ENCODE measurements around the gene CD101.

The CD101 gene

DNA sequence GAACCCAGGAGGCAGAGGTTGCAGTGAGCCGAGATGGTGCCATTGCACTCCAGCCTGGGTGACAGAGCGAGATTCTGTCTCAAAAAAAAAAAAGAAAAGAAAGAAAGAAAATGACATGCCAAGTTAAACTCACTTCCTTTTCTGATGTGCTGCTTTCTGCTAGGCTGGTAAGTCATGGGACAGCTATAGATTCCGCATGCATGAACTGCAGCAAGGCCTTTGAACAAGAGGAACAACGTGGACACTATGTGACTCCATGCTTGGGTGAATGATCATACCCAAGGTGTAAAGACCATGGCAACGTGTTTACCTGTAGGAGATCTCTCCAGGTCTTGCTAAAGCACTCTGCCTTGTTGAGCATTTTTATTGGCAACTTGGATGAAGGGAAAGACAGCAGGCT lies 48.3 kb downstream of the CD101 start:
- peak; percentile 52 for ATAC-seq
- no peaks in the 10 kb centered on the region for H3K9me3 Mint-ChIP-seq
- H3K4me1 Mint-ChIP-seq, result peaks cover 41% of the 10 kb centered on the region
- H3K27ac Mint-ChIP-seq, result peak overlapping the region; percentile 75
- no peaks in the 10 kb centered on the region for H3K36me3 Mint-ChIP-seq
- H3K27me3 Mint-ChIP-seq, result no peaks in the 10 kb centered on the region
- no peak overlapping the region for H3K4me3 Mint-ChIP-seq

DNA sequence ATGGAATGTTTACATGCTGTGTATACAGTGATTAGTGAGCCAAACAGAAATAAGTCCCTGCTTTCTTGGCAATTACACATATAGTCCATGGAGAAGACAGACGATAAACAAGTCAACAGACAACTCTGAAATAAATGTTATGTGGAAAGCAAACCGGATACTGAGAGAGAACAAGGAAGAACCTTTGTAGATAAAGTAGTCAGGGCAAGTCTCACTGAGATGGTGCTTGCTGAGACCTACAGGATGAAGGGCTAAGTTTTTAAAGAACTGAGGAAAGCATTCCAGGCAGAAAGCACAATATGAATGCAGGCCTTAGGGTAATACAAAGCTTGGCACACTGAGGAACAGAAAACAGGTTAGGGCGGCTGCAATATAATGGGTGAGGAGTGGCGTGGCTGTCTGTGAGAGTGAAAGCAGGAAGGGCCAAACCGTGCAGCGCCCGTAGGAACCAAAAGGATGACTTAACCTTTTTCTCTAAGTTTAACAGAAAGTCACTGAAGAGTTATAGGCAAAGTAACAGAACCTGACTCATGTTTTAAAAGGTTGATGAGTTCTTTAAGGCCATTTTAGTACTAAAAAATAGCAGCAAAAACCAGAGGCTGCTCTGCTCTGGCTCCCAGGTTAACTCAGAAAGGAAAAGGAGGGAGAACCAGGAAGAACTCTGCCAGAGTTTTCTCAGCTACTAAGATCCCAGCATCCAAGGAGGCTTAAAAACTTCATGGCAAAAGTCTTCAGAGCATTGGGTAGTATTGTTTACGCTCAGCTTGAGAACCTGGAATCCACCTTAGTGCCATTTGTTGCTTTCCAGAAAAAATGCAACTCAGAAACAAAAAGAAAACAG lies 49.9 kb downstream of the CD101 start:
- peak overlapping the region; percentile 75 for H3K27ac Mint-ChIP-seq
- H3K4me1 Mint-ChIP-seq, result peaks cover 41% of the 10 kb centered on the region
- ATAC-seq, result peak; percentile 78
- H3K9me3 Mint-ChIP-seq, result no peaks in the 10 kb centered on the region
- no peaks in the 10 kb centered on the region for H3K27me3 Mint-ChIP-seq
- H3K36me3 Mint-ChIP-seq, result no peaks in the 10 kb centered on the region
- peak overlapping the region; percentile 74 for H3K4me3 Mint-ChIP-seq

DNA sequence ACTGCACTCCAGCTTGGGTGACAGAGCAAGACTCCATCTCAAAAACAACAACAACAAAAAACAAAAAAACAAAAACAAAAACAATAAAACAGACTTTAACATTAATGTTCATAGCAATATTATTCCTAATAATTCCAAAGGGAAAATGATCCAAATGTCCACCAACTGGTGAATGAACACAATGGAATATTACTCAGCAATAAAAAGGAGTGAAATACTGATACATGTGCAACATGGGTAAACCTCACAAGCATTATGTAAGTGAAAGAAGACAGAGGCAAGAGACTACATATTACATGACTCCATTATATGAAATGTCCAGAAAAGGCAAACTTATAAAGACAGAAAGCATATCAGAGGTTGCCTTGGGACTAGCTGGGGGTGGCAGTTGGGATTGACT lies 52.5 kb downstream of the CD101 start:
- H3K4me3 Mint-ChIP-seq, result no peak overlapping the region
- H3K4me1 Mint-ChIP-seq, result peaks cover 38% of the 10 kb centered on the region
- H3K9me3 Mint-ChIP-seq, result no peaks in the 10 kb centered on the region
- H3K36me3 Mint-ChIP-seq, result no peaks in the 10 kb centered on the region
- no peaks in the 10 kb centered on the region for H3K27me3 Mint-ChIP-seq
- no peak overlapping the region for H3K27ac Mint-ChIP-seq
- no peak for ATAC-seq

DNA sequence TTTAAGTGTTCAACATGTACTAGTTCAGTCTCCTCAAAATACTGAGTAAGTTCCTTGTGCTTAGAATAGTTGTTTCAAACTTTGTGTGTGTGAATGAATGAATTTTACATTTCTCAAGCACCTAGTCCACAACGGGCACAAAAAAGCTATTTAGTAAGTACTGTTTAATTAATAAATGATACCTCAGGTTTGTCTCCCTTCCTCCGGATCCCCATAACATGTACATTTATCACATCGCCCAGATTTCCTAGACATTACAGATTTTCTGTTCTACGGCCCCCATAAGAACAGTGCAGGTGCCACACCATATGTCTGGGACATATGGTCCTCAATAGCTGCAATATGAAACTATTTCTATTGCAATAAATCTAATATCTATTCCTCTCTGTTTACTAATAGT lies 57.2 kb downstream of the CD101 start:
- ATAC-seq, result no peak
- Mint-ChIP-seq H3K27ac (no peak overlapping the region), H3K27me3 (no peaks in the 10 kb centered on the region), H3K4me3 (no peak overlapping the region), H3K9me3 (no peaks in the 10 kb centered on the region), H3K4me1 (peaks cover 32% of the 10 kb centered on the region), H3K36me3 (peaks cover 8% of the 10 kb centered on the region)

DNA sequence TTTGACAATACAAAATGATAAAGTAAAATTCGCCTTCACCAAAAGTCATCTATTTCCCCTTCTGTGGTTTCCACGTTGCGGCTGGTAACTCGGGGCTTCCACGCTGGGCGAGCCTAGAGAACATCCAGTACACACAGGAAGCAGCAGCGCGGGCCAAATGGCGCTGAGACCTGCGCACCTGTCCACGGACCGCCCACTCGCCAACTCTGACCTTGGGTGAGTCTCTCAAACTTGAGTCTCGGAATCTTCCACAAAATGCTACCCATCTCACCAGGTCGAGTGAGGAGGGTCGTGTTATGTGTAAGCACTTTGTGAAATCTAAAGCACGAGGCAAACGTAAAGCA lies 57.7 kb downstream of the CD101 start:
- H3K9me3 Mint-ChIP-seq, result no peaks in the 10 kb centered on the region
- no peak overlapping the region for H3K27ac Mint-ChIP-seq
- peak; percentile 65 for ATAC-seq
- no peak overlapping the region for H3K4me3 Mint-ChIP-seq
- H3K27me3 Mint-ChIP-seq, result no peaks in the 10 kb centered on the region
- peaks cover 11% of the 10 kb centered on the region for H3K36me3 Mint-ChIP-seq
- peaks cover 32% of the 10 kb centered on the region for H3K4me1 Mint-ChIP-seq

DNA sequence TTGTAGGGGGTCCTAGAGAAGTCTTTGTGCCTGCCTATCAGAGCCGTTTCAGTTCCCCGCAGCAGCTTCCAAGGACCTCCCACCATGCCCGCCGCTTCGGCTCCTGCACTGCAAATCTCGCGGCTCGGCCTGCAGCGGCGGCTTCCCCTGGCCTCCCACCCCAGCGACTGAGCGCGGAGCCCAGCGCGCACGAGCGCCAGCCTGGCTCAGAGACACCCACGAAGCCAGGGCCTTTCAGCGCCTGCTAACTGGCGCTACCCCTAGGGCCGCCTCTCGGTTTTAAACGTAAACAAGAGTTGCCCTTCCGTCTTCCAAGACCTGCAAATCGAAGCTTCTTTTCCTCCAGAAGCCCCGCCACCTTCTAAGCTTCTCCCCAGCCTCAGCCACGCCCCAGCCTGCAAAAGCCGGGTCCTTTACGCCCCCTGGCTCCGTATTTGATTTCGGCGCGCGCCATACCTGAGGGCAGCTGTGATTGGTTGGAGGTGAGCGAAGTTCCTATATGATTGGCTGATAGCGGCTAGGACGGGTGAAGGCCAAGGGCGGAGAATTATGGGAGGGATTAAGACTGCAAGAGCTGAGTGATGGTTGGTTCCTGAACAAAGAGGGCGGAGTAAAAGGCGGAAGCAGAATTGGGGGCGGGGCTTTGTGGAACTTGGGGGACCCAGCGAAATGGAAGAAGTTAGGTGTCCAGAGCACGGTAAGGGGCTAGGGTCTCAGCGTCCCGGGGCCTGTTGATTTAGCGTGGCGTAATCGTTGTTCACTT lies 58.3 kb downstream of the CD101 start, which contains the start of gene TTF2:
TTF2 (plus strand) TSS at position 649 of the 763 bp plus-strand sequence; CDS start at position 670, 21 bp downstream.
- H3K27me3 Mint-ChIP-seq, result no peaks in the 10 kb centered on the region
- peak; percentile 99 for ATAC-seq
- H3K4me1 Mint-ChIP-seq, result peaks cover 32% of the 10 kb centered on the region

DNA sequence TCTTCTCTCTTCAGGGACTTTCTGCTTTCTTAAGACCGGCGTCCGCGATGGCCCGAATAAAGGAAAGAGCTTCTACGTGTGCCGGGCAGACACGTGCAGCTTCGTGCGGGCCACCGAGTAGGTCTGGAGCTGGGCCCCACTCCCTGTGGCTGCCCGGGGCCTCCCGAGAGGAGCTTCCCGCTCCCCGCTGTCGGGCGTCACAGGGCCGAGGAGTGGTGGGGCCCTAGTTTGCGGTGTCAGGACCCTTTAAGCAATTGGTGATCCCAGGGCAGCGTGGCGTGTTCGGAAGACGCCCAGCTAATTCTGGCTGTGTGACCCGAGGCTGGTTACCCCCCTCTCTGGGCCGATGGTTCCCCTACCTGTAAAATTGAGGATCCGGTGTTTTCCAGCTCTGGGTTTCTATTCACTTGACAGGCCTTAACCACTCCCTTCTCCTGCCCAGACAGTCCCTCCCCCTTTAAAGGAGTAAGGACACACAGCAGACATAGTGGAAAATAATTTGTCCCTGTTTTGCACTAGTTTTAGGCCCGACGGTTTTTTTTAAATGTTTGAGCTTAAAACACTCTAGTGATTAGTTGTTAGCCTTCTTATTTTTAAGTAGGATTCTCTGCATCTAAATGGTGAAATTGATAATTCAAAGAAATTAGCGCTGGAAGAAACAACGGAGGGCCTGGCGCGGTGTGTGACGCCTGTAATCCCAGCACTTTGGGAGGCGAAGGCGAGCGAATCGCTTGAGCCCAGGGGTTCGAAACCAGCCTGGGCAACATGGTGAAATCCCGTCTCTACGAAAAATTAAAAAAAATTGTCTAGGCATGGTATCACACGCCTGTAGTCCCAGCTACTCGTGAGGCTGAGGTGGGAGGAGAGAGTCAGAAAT lies 59.1 kb downstream of the CD101 start:
- H3K27me3 Mint-ChIP-seq, result no peaks in the 10 kb centered on the region
- no peaks in the 10 kb centered on the region for H3K9me3 Mint-ChIP-seq
- peak; percentile 9 for ATAC-seq
- H3K27ac Mint-ChIP-seq, result no peak overlapping the region
- peaks cover 14% of the 10 kb centered on the region for H3K36me3 Mint-ChIP-seq
- H3K4me3 Mint-ChIP-seq, result no peak overlapping the region
- H3K4me1 Mint-ChIP-seq, result peaks cover 32% of the 10 kb centered on the region

More for the DNA sequence above, 58.3 kb downstream of the CD101 start, which contains the start of gene TTF2:
- peaks cover 11% of the 10 kb centered on the region for H3K36me3 Mint-ChIP-seq
- no peaks in the 10 kb centered on the region for H3K9me3 Mint-ChIP-seq
- no peak within 1 kb of the TSS for H3K27ac Mint-ChIP-seq
- H3K4me3 Mint-ChIP-seq, result no peak within 1 kb of the TSS

DNA sequence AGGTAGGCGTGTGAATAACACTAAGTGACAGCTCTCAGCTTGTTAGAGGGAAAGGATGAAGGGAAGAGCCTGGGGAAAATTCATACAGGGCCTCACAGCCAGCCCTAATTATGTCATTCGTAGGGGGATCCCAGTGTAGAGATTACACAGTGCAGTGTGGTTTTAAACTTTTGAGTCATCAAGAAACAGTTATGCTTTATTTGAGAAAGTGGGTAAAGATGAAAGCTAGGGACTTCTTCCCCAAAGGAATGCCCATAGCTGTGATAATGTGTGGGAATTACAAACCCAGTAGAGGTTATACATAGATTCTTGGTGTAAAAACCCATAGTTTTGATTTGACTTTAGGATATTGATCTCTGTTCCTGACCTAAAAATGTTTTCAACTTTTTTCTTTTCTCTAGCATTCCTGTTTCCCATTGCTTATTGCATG lies 60.4 kb downstream of the CD101 start:
- peaks cover 23% of the 10 kb centered on the region for H3K36me3 Mint-ChIP-seq
- no peak overlapping the region for H3K4me3 Mint-ChIP-seq
- peaks cover 32% of the 10 kb centered on the region for H3K4me1 Mint-ChIP-seq
- no peak for ATAC-seq
- H3K9me3 Mint-ChIP-seq, result no peaks in the 10 kb centered on the region
- H3K27me3 Mint-ChIP-seq, result no peaks in the 10 kb centered on the region
- no peak overlapping the region for H3K27ac Mint-ChIP-seq

DNA sequence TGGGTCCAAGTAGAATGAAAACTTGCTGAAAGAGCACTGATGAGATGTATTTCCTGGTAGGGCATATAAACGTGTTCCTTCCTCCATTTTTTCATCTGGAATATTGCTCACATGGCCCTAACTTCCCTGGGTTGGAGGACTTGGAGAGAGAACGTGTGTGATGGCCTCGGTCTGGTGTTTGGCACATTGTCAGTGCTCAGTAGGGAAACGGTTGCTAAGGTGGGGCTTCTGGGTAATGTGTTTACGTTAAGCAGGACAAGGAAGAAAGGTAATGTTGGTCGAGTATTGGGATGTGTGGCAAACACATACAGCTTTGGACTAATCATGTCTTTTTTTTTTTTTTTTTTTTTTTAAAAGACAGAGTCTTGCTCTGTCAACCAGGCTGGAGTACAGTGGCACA lies 64.8 kb downstream of the CD101 start:
- Mint-ChIP-seq H3K27ac (no peak overlapping the region), H3K4me3 (no peak overlapping the region), H3K36me3 (peaks cover 23% of the 10 kb centered on the region), H3K27me3 (no peaks in the 10 kb centered on the region), H3K9me3 (no peaks in the 10 kb centered on the region), H3K4me1 (peaks cover 15% of the 10 kb centered on the region)
- ATAC-seq, result no peak

DNA sequence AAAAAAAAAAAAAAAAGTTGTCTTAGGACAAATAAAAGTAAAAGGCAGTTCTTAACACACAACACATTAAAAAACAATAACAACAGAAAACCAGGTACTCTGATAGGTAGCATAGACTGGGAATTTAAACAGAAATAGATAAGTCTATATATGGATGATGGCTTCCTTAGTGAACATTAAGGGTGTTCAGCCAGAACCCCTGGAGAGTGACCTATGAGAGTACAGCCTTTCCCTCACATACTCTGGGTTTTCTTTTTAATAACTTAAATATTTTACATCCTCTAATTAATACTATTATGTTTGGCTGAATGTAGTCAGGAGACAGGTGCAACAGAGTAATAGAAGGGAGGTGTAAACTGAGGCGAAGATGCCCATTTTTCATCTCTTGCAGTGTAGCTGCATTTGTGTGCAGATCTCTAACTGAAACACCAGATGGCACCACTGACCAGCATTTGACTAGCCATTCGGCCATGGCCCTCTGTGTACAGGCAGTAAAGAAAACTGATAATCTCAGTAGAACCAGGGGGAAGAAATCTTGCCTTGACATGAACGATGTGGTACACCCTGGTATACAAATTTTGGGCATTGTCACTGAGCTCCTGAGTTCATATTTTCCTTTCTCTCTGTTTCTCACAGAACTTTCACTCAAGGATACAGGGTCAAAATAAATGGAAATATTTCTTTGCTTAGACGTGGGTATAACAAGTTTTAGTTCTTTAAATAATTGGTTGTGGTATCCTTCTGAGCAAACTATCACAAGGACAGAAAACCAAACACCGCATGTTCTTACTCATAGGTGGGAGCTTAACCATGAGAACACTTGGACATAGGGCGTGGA lies 66.2 kb downstream of the CD101 start:
- Mint-ChIP-seq H3K9me3 (no peaks in the 10 kb centered on the region), H3K27ac (no peak overlapping the region), H3K4me3 (no peak overlapping the region), H3K36me3 (peaks cover 25% of the 10 kb centered on the region), H3K4me1 (peaks cover 1% of the 10 kb centered on the region), H3K27me3 (no peaks in the 10 kb centered on the region)
- peak; percentile 61 for ATAC-seq

DNA sequence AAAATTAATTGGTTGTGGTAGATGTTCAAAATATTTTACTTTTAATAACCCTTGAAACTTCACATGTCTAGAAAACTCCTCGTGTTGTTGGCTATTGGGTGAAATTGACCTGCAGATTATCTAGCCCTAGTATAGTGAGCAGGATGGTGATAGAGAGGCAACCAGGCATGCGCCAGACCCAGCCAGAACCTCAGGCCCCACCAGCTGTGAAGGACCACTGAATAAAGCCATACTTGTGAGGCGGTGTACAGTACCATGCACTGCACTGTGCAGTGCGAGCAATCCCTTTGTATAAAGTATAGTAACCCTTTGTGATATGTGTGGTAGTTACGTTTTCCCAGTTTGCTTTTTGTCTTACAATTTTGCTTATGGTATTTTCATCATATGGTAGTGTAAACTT lies 67.0 kb downstream of the CD101 start:
- H3K27ac Mint-ChIP-seq, result no peak overlapping the region
- peaks cover 23% of the 10 kb centered on the region for H3K36me3 Mint-ChIP-seq
- H3K4me1 Mint-ChIP-seq, result no peaks in the 10 kb centered on the region
- H3K27me3 Mint-ChIP-seq, result no peaks in the 10 kb centered on the region
- H3K4me3 Mint-ChIP-seq, result no peak overlapping the region
- H3K9me3 Mint-ChIP-seq, result no peaks in the 10 kb centered on the region
- no peak for ATAC-seq

DNA sequence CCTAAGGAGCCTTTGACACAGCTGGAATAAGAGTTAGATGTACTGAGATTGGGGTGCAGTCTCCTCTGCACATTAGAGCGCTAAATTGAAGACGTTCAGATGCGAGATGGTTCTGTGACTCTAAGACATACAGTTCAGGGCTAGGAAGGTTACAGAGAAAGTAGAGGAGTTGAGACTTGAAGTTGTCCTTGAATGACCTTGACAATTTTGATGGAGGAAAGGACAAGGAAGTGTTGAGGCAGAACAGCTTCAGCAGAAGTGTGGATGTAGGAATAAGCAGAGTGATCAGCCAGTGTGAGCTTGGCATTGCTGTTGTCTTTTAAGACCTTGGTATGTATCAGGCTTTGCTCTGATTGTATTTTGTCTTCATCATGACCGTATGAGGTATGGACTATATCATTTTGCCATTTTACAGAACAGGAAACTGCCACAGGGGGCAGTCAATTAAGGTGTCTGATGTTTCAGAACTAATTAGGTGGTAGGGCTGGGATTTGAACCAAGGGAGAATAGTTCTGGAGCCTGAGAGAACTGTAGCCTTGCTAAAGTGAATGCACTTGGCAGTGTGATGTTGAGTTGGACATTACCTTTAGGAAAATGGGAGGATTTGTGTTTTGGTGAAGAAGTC lies 67.8 kb downstream of the CD101 start:
- Mint-ChIP-seq H3K4me3 (no peak overlapping the region), H3K36me3 (peaks cover 22% of the 10 kb centered on the region), H3K4me1 (no peaks in the 10 kb centered on the region), H3K9me3 (no peaks in the 10 kb centered on the region), H3K27me3 (no peaks in the 10 kb centered on the region), H3K27ac (no peak overlapping the region)
- no peak for ATAC-seq

DNA sequence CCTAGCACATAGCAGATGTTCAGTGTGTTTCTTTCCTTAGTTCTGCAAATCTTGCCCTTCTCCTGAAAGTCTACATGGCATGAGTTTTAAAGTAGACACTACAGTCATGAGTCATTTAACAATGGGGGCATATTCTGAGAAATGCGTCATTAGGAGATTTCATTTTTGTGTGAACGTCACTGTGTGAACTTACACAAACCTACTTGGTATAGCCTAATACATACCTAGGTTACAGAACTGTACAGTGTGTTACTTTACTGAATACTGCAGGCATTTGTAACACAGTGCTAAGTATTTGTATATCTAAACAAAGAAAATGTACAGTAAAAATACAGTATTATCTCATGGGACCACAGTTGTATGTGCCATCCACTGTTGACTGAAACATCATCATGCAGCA lies 68.6 kb downstream of the CD101 start:
- peaks cover 30% of the 10 kb centered on the region for H3K36me3 Mint-ChIP-seq
- H3K9me3 Mint-ChIP-seq, result no peaks in the 10 kb centered on the region
- peak; percentile 48 for ATAC-seq
- H3K4me3 Mint-ChIP-seq, result no peak overlapping the region
- no peak overlapping the region for H3K27ac Mint-ChIP-seq
- H3K27me3 Mint-ChIP-seq, result no peaks in the 10 kb centered on the region
- no peaks in the 10 kb centered on the region for H3K4me1 Mint-ChIP-seq

DNA sequence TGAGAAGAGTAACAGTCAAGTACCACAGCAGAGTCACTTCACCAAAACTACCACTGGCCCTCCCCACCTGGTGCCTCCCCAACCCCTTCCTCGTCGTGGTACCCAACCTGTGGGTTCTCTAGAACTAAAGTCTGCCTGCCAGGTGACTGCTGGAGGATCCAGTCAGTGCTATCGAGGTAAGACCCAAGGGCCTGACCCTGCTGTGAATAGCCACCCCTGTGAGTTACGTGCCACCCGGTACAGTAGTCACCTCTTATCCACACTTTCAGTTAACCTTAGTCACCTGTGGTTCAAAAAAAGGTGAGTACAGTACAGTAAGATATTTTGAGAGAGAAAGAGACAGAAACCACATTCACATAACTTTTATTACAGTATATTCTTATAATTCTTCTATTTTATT lies 75.1 kb downstream of the CD101 start:
- no peak for ATAC-seq
- Mint-ChIP-seq H3K9me3 (no peaks in the 10 kb centered on the region), H3K27ac (no peak overlapping the region), H3K27me3 (no peaks in the 10 kb centered on the region), H3K4me3 (no peak overlapping the region), H3K36me3 (peaks cover 69% of the 10 kb centered on the region), H3K4me1 (no peaks in the 10 kb centered on the region)
